ENCODE results near the gene TBC1D22A.

DNA sequence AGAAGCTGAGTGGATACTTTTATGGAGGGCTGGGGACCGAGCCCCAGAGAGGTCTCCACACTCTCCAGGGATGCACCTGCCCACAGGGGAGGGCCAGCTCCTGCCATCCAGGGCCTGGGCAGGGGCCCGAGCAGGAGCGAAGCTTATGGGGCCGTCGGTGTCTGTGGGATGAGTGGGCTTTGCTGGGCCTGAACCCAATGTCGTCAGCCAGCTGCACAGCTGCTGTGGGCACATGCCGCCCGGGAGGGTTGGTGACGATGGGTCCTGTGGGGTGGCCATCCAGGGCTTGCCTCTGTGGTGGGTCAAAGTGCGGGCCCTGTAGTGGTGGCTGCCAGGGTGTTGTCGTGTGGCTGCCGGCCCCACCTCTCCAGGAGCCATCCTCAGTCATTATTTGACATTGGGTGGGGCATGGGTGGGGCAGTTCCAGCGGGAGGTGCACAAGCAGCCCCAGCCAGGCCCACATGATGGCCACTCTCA is 447.1 kb downstream of the TBC1D22A start:
- TF ChIP-seq CTCF (IDR thresholded peaks at IDR 0.05; ENCODE audit: poor library complexity): no peak
- no peak for TF ChIP-seq EZH2 (IDR thresholded peaks at IDR 0.05; ENCODE audit: borderline replicate concordance)
